Rectal smooth muscle tissue (tissue), 1 donor: ENCODE data around the gene ATP5MG.
"Not testable (repeated sequence)": the region's sequence is repeated elsewhere in the genome, so short reads cannot be mapped to it uniquely, and the experiment has no call there.

Source experiments
- H3K27ac ChIP-seq: one replicate; pipeline ENCODE4 v1.7.0; 2013; ENCODE audit warnings: low read depth, low read length, inconsistent platforms
- H3K27me3 ChIP-seq: one replicate; pipeline ENCODE4 v1.7.0; 2013; ENCODE audit warnings: low read length; ENCODE audit not compliant: control insufficient read depth, insufficient read depth
- H3K36me3 ChIP-seq: one replicate; pipeline ENCODE4 v1.7.0; 2013; ENCODE audit warnings: low read length; ENCODE audit not compliant: control insufficient read depth, insufficient read depth
- H3K4me1 ChIP-seq: one replicate; pipeline ENCODE4 v1.7.0; 2013; ENCODE audit warnings: low read length; ENCODE audit not compliant: control insufficient read depth, insufficient read depth
- H3K4me3 ChIP-seq: one replicate; pipeline ENCODE4 v1.7.0; 2013; ENCODE audit warnings: low read length
- H3K9ac ChIP-seq: one replicate; pipeline ENCODE4 v1.7.0; 2013; ENCODE audit warnings: low read length

The ATP5MG gene

GRCh38 chr11:118380571-118380970, 20.8 kb upstream of the ATP5MG start:
- Histone ChIP-seq H3K4me3 (no peak overlapping the region), H3K4me1 (no peaks in the 10 kb centered on the region), H3K27ac (no peak overlapping the region), H3K36me3 (peaks cover 47% of the 10 kb centered on the region), H3K27me3 (no peaks in the 10 kb centered on the region), H3K9ac (no peak overlapping the region)

DNA sequence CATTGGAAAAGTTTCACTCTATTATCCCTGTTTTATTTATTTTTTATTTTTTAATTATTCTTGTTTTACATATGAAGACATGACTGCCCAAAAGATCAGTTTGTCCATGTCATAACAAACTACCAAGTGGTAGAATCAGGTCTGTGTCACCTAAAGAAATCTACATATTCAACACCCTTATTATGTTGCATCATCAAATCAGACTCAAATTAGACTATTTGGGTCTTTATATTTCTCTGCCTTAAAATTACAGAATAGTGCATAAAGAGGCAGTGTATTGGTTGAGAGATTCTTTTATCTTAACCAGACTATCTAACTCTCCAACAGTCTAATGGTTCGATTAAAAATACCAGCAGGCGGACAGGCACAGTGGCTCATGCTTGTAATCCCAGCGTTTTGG, 18.5 kb upstream of the ATP5MG start:
- Histone ChIP-seq H3K36me3 (peaks cover 55% of the 10 kb centered on the region), H3K4me1 (no peaks in the 10 kb centered on the region), H3K27me3 (no peaks in the 10 kb centered on the region), H3K4me3 (no peak overlapping the region), H3K9ac (no peak overlapping the region), H3K27ac (no peak overlapping the region)

DNA sequence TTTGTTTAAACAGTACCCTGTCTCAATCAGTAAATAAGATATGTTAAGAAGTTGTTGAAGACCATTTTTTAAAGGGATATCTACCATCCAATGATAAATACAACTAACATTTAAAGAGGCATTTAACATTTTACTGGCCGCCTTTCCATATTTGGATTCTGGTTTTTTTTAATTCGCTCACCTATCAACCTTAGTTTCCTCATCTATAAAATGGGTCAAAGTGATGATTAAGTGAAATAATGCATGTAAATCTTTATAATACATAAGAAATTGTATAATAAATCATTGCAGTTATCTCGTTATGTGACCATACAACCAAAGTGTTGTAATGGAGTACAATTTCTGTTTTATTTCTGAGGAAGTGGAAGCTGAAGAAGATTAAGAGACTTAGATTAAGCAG, 17.7 kb upstream of the ATP5MG start:
- no peaks in the 10 kb centered on the region for H3K4me1 ChIP-seq
- H3K27ac ChIP-seq, result no peak overlapping the region
- H3K4me3 ChIP-seq, result no peak overlapping the region
- no peaks in the 10 kb centered on the region for H3K27me3 ChIP-seq
- H3K36me3 ChIP-seq, result peaks cover 50% of the 10 kb centered on the region
- H3K9ac ChIP-seq, result no peak overlapping the region

DNA sequence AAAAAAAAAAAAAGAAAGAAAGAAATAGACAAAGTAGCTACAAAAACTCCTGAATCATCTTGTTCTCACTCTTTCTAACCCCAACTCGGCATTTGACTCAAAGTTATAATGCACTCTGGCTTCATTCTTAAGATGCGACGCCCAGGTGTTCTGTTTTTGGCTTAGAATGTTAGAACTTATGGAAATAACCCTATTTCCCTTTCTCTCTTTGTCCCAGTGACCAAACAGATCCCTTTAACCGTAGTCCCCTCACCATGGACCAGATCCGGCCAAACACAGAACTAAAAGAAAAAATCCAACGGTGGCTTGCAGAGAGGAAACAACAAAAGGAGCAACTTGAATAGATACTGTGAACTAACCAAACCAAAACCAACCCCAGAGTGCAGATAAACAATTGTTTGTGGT, 5.3 kb upstream of the ATP5MG start:
- no peak overlapping the region for H3K27ac ChIP-seq
- no peak overlapping the region for H3K4me3 ChIP-seq
- peaks cover 3% of the 10 kb centered on the region for H3K4me1 ChIP-seq
- H3K27me3 ChIP-seq, result no peaks in the 10 kb centered on the region
- H3K9ac ChIP-seq, result no peak overlapping the region
- H3K36me3 ChIP-seq, result peaks cover 8% of the 10 kb centered on the region

DNA sequence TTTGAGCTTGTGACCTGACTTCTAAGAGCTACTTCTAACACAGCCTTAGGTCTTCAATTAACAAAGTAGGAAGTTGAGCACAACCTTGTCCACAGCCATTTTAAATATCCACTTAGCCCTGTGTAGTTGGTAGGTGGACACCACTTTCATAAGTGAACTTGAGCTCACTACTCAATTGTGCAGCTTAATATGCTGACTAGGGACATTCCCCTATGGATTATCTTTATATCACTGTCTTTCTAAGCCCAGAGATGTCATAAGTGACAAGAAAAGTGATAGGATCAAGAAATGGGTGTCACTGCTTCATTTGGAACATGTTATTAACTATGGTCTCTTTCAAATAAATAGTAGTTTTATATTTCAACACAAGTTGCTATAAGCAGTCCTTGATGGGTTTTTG, 4.0 kb upstream of the ATP5MG start:
- Histone ChIP-seq H3K4me3 (no peak overlapping the region), H3K27me3 (no peaks in the 10 kb centered on the region), H3K4me1 (peaks cover 4% of the 10 kb centered on the region), H3K9ac (no peak overlapping the region), H3K36me3 (peaks cover 6% of the 10 kb centered on the region), H3K27ac (no peak overlapping the region)

GRCh38 chr11:118398791-118399559, 2.4 kb upstream of the ATP5MG start:
- Histone ChIP-seq H3K27me3 (no peaks in the 10 kb centered on the region), H3K9ac (no peak overlapping the region), H3K4me1 (peaks cover 11% of the 10 kb centered on the region), H3K27ac (no peak overlapping the region), H3K4me3 (no peak overlapping the region), H3K36me3 (no peaks in the 10 kb centered on the region)

- Histone ChIP-seq H3K4me1 (peaks cover 11% of the 10 kb centered on the region), H3K4me3 (peak overlapping the region; percentile 96), H3K27ac (peak overlapping the region; percentile 92), H3K9ac (peak overlapping the region; percentile 82), H3K36me3 (no peaks in the 10 kb centered on the region), H3K27me3 (no peaks in the 10 kb centered on the region)
These were observed 629 bp downstream of the ATP5MG start for GRCh38 chr11:118401880-118402590.

- Histone ChIP-seq H3K4me1 (peaks cover 11% of the 10 kb centered on the region), H3K4me3 (peak overlapping the region; percentile 96)
- not testable (repeated sequence) for H3K9ac ChIP-seq, H3K27ac ChIP-seq, H3K36me3 ChIP-seq, H3K27me3 ChIP-seq
These were observed 1.2 kb downstream of the ATP5MG start for GRCh38 chr11:118402594-118402993.

DNA sequence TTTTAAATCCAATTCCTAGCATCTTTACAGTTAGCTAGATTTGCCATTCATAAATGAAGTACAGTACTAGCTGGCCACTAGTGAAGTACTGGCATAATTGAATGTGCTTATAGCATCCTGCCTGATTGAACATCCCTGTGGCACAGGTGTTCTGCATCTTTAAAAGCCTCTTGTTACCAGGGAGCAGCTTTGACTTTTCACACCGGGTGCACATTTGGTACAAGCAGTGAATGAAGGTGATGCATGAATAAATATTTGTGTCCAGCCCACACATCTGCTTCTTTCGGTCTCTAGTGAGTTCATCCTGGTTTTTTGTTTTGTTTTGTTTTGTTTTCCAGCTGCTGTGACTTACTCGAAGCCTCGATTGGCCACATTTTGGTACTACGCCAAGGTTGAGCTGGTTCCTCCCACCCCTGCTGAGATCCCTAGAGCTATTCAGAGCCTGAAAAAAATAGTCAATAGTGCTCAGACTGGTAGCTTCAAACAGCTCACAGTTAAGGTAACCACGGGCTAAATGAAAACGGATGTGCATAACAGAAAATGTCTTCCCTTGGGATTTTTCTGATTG, 5.3 kb downstream of the ATP5MG start:
- Histone ChIP-seq H3K27ac (no peak overlapping the region), H3K9ac (no peak overlapping the region), H3K27me3 (no peaks in the 10 kb centered on the region), H3K4me3 (no peak overlapping the region), H3K36me3 (peaks cover 3% of the 10 kb centered on the region), H3K4me1 (peaks cover 8% of the 10 kb centered on the region)

DNA sequence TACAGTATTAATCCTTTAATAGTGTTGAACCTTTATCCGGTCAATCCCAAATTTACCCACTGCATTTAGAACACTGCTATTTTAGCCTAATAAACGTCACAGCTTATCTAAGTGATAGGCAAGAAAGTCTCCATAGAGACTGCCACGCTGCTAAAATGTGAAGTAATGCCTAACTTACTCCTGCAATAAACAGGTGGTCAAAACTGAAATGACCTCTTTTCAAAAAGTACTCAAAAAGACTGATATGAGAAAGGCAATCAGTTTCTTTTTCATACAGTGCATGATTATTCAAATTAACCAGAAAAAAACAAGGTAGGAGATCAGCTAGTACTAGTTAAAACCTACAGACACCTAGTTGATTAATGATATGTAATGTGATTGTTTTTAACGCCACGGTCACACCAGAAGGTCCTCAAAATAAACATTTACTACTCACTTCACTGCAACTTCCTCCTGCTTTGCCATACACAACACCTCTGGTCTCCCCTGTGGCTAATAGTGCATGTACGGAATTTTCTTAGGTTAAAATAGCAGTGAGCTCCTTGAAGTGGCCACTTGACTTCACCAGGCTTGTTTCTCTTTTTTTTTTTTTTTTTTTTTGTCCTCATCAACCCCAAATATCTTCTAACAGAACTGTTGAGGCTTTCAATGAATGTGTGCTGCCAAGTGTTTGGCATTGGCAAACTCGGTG, 8.8 kb downstream of the ATP5MG start:
- no peaks in the 10 kb centered on the region for H3K4me1 ChIP-seq
- peaks cover 3% of the 10 kb centered on the region for H3K36me3 ChIP-seq
- H3K27ac ChIP-seq, result no peak overlapping the region
- H3K27me3 ChIP-seq, result no peaks in the 10 kb centered on the region
- no peak overlapping the region for H3K4me3 ChIP-seq
- H3K9ac ChIP-seq, result no peak overlapping the region

DNA sequence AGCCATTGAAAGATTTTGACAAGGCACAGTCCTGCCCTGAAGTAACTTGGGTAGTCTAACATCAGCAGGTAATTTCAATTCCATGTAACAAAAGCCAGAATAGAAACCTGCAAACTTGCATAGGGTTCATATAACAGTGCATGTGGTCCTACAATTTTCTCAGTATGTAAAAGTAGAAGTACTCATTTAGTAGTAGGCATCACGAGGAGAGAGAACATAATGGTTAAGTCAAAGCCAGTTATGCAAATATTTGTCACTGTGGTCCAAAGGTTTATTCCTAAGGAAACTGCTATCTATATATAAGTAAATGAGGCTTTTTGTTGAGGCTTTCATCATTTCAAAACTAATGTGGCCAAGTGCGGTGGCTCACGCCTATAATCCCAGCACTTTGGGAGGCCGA, 10.1 kb downstream of the ATP5MG start:
- Histone ChIP-seq H3K4me3 (no peak overlapping the region), H3K27me3 (no peaks in the 10 kb centered on the region), H3K4me1 (peaks cover 9% of the 10 kb centered on the region), H3K27ac (no peak overlapping the region), H3K36me3 (peaks cover 3% of the 10 kb centered on the region), H3K9ac (no peak overlapping the region)

DNA sequence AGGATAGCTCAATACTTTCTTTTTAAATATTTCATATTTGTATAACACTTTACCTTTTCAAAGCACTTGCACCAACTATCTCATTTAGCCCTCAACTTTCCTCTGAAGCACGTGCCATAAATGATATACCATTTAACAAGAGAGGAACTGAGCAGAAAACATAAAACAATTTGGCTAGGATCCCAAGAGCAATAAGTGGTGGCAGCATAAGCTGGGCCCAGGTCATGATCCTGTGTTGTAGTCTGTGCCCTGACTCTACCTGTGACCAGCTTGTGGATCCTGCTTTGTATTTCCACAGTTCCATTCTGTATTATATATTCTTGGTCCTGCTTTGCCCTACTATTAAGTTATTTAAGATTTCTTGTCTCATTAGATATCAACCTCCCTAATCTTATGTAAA, 11.5 kb downstream of the ATP5MG start:
- Histone ChIP-seq H3K27ac (no peak overlapping the region), H3K36me3 (no peaks in the 10 kb centered on the region), H3K4me3 (no peak overlapping the region)

More for the DNA sequence above, 11.5 kb downstream of the ATP5MG start:
- Histone ChIP-seq H3K9ac (no peak overlapping the region), H3K27me3 (no peaks in the 10 kb centered on the region), H3K4me1 (peaks cover 9% of the 10 kb centered on the region)
